ENCODE measurements around the gene OSTN.

GRCh38 chr3:191259486-191259885 is 60.4 kb downstream of the OSTN start:
- TF ChIP-seq CTCF (conservative IDR thresholded peaks at IDR 0.05; ENCODE audit: low read length) (no peak), EZH2phosphoT487 (IDR thresholded peaks at IDR 0.05; ENCODE audit: borderline replicate concordance) (no peak)

All from Loucy (cell line).